HCT116 (cell line): ENCODE measurements around the gene TSPAN6. TPM values are rescaled to one million over a fixed set of nuclear protein-coding genes. Genes with fewer than 3 reads are reported as not detected.

Experiments
- ATAC-seq: fragments of 200-7000 bp; cut with Tn5 transposase; 2 replicates; pipeline ENCODE4 v1.9.1; 2020; ENCODE audit warnings: mild to moderate bottlenecking, moderate library complexity
- BruUV-seq: library from RNA; stranded (reverse); fragments of 400-500 nt; replicated peaks from 2 replicates; lab custom pipeline; 2021; lab: Mats Ljungman, UMichigan
- CTCF ChIA-PET: fragments of 300-600 bp; sonication (Branson Sonifier 250); formaldehyde crosslinking; loops from one replicate; lab custom pipeline; 2021; ENCODE audit warnings: antibody characterized with exemption; lab: Charles Lee
- POLR2A ChIA-PET: fragments of 300-600, 350-600 bp; sonication (Branson Sonifier 250); formaldehyde crosslinking; loops from one replicate; lab custom pipeline; 2021; ENCODE audit warnings: antibody characterized with exemption; lab: Charles Lee
- RAD21 ChIA-PET, 2 experiments: fragments of 300-600 bp; sonication (Branson Sonifier 250); formaldehyde crosslinking; loops; one replicate each; lab custom pipeline; 2023; ENCODE audit warnings: low total read pairs in 2 of 2; ENCODE audit not compliant: uncharacterized antibody in 2 of 2, unreplicated experiment in 2 of 2, low non-redundant PET in 1 of 2; lab: Charles Lee
- DNase-seq: peaks from one replicate; pipeline ENCODE4 v3.0.0-alpha.2; 2010; ENCODE audit warnings: low read depth, low spot score
- H2AFZ ChIP-seq: fragments of 200-600 bp; shearing (Covaris generic), sonication (generic); 2 replicates; pipeline ENCODE4 v1.6.1; 2017; ENCODE audit warnings: low read depth, mixed run types, mixed read lengths, antibody characterized with exemption, low read length; ENCODE audit not compliant: poor library complexity, severe bottlenecking
- H3K27ac ChIP-seq: 2 replicates; pipeline ENCODE4 v1.5.1; 2012; ENCODE audit warnings: low read depth, low read length
- H3K27me3 ChIP-seq: fragments of 200-600 bp; sonication (generic); 2 replicates; pipeline ENCODE4 v1.6.1; 2016; ENCODE audit warnings: mixed run types, low read length, mixed read lengths; ENCODE audit not compliant: insufficient read depth
- H3K36me3 ChIP-seq, 2 experiments: fragments of 200-500 bp in 1 of 2; fragments of 200-600 bp in 1 of 2; sonication (Bioruptor generic) in 1 of 2; sonication (generic) in 1 of 2; 2 replicates each; pipeline versions ENCODE4 v1.5.1 to v1.6.1; 2014 to 2016; ENCODE audit warnings: low read length in 2 of 2, inconsistent platforms in 1 of 2, mixed read lengths in 1 of 2, mixed run types in 1 of 2; ENCODE audit not compliant: insufficient read depth in 2 of 2, control insufficient read depth in 1 of 2
- H3K4me1 ChIP-seq, 2 experiments: fragments of 200-600 bp in 1 of 2; sonication (generic) in 1 of 2; 2 replicates each; pipeline versions ENCODE4 v1.5.1 to v1.6.1; 2012 to 2017; ENCODE audit warnings: low read length in 2 of 2, inconsistent platforms in 1 of 2, mild to moderate bottlenecking in 1 of 2, mixed read lengths in 1 of 2, mixed run types in 1 of 2, moderate library complexity in 1 of 2; ENCODE audit not compliant: insufficient read depth in 2 of 2, control insufficient read depth in 1 of 2
- H3K4me2 ChIP-seq: fragments of 200-600 bp; sonication (generic); 2 replicates; pipeline ENCODE4 v1.6.1; 2017; ENCODE audit warnings: mixed run types, low read length, mixed read lengths
- H3K4me3 ChIP-seq, 2 experiments: fragments of 200-600 bp in 1 of 2; sonication (generic) in 1 of 2; replicated peaks in 1 of 2; 2 replicates each; pipeline ENCODE4 v1.5.1; 2011 to 2016; ENCODE audit warnings: low read length in 2 of 2, control low read depth in 1 of 2, low read depth in 1 of 2, mild to moderate bottlenecking in 1 of 2, mixed read lengths in 1 of 2, mixed run types in 1 of 2
- H3K79me2 ChIP-seq: fragments of 200-600 bp; sonication (generic); 2 replicates; pipeline ENCODE4 v1.6.1; 2017; ENCODE audit warnings: mild to moderate bottlenecking, mixed run types, low read length, moderate library complexity, mixed read lengths; ENCODE audit not compliant: insufficient read depth
- H3K9ac ChIP-seq: fragments of 200-600 bp; sonication (generic); 2 replicates; pipeline ENCODE4 v1.6.1; 2016; ENCODE audit warnings: low read length, mixed read lengths
- H3K9me2 ChIP-seq: fragments of 200-600 bp; sonication (generic), shearing (Covaris generic); 2 replicates; pipeline ENCODE4 v1.6.1; 2017; ENCODE audit warnings: mixed run types, mild to moderate bottlenecking, moderate library complexity; ENCODE audit not compliant: insufficient read depth
- H3K9me3 ChIP-seq, 2 experiments: fragments of 200-500 bp in 1 of 2; fragments of 200-600 bp in 1 of 2; sonication (Bioruptor generic) in 1 of 2; sonication (generic) in 1 of 2; 2 replicates each; pipeline ENCODE4 v1.6.1; 2014 to 2017; ENCODE audit warnings: low read length in 2 of 2, mixed read lengths in 2 of 2, inconsistent platforms in 1 of 2, low read depth in 1 of 2, mild to moderate bottlenecking in 1 of 2, mixed run types in 1 of 2, moderate library complexity in 1 of 2; ENCODE audit not compliant: control insufficient read depth in 1 of 2, insufficient read depth in 1 of 2
- H4K20me1 ChIP-seq: fragments of 200-600 bp; sonication (generic), shearing (Covaris generic); 2 replicates; pipeline ENCODE4 v1.6.1; 2017; ENCODE audit warnings: mixed run types, mild to moderate bottlenecking, moderate library complexity; ENCODE audit not compliant: insufficient read depth
- CBX3 ChIP-seq: IDR thresholded peaks from 2 replicates; pipeline ENCODE4 v1.6.1; 2012; ENCODE audit warnings: low read depth
- ELF1 ChIP-seq: IDR thresholded peaks from 2 replicates; pipeline ENCODE4 v1.6.1; 2012; ENCODE audit warnings: low read depth, borderline replicate concordance
- JUND ChIP-seq: IDR thresholded peaks from 2 replicates; pipeline ENCODE4 v1.6.1; 2012
- SP1 ChIP-seq: IDR thresholded peaks from 2 replicates; pipeline ENCODE4 v1.6.1; 2012; ENCODE audit warnings: low read depth
- SRF ChIP-seq: IDR thresholded peaks from 2 replicates; pipeline ENCODE4 v1.6.1; 2012; ENCODE audit warnings: low read depth
- YY1 ChIP-seq: IDR thresholded peaks from 2 replicates; pipeline ENCODE4 v1.6.1; 2011; ENCODE audit warnings: low read length, low read depth, moderate library complexity, mild to moderate bottlenecking; ENCODE audit not compliant: insufficient replicate concordance; ENCODE audit errors: extremely low read depth
- ZNF274 ChIP-seq: fragments of 200-500 bp; sonication (Bioruptor generic); IDR thresholded peaks from 2 replicates; pipeline ENCODE4 v1.6.1; 2014; ENCODE audit warnings: mild to moderate bottlenecking, low read depth, low read length, inconsistent platforms
- intact Hi-C: fragments of 100-400 bp; cut with micrococcal nuclease; formaldehyde crosslinking; loops from 2 replicates; pipeline ENCODE4 v1.10.0; 2022
- total RNA-seq: library from RNA; stranded (reverse); gene quantifications from one replicate; pipeline ENCODE4 v1.2.1, GENCODE V29; 2021; ENCODE audit not compliant: unreplicated experiment
- TF ChIP-seq, protein P1 (sequence below): IDR thresholded peaks from 2 replicates; pipeline ENCODE4 v1.6.1; 2012
- TF ChIP-seq, protein P2 (sequence below): IDR thresholded peaks from 2 replicates; pipeline ENCODE4 v1.6.1; 2011; ENCODE audit warnings: mild to moderate bottlenecking, low read length, moderate library complexity; ENCODE audit not compliant: insufficient replicate concordance; ENCODE audit errors: extremely low read depth
- TF ChIP-seq, protein P3 (sequence below): IDR thresholded peaks from 2 replicates; pipeline ENCODE4 v1.6.1; 2012; ENCODE audit warnings: low read depth

Gene TSPAN6
- total RNA-seq, 1 experiment from 2014 or later: 25.0 TPM

DNA sequence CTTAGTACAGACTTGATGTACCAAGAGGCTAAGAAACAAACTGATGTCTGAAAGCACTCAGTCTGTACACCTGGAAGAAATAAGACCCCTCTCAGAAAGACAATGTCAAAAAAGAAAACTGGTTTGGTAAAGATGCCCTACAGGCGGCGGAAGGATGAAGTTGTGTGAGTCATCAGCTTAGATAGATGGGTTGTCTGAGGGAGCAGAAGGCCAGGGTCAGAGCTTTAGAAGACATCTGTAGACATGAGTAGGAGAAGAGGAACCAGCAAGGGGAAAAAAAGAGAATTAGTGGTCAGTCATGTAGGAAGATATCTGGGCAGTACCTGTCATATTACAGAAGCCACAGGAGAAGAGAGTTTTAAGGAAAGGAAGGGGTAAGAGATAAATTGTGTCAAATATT is 15.7 kb upstream of the TSPAN6 start:
- Histone ChIP-seq H3K36me3 (no peaks in the 10 kb centered on the region), H3K9me2 (no peaks in the 10 kb centered on the region), H4K20me1 (no peaks in the 10 kb centered on the region), H3K4me2 (no peak overlapping the region)
- TF ChIP-seq ZNF274: no peak
- no peak for TF ChIP-seq CBX3
- no peak for TF ChIP-seq SRF
- TF ChIP-seq, protein P1, sequence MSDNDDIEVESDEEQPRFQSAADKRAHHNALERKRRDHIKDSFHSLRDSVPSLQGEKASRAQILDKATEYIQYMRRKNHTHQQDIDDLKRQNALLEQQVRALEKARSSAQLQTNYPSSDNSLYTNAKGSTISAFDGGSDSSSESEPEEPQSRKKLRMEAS: no peak
- TF ChIP-seq JUND: no peak
- no peak for TF ChIP-seq ELF1
- TF ChIP-seq YY1: no peak
- TF ChIP-seq, protein P2, sequence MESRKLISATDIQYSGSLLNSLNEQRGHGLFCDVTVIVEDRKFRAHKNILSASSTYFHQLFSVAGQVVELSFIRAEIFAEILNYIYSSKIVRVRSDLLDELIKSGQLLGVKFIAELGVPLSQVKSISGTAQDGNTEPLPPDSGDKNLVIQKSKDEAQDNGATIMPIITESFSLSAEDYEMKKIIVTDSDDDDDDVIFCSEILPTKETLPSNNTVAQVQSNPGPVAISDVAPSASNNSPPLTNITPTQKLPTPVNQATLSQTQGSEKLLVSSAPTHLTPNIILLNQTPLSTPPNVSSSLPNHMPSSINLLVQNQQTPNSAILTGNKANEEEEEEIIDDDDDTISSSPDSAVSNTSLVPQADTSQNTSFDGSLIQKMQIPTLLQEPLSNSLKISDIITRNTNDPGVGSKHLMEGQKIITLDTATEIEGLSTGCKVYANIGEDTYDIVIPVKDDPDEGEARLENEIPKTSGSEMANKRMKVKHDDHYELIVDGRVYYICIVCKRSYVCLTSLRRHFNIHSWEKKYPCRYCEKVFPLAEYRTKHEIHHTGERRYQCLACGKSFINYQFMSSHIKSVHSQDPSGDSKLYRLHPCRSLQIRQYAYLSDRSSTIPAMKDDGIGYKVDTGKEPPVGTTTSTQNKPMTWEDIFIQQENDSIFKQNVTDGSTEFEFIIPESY: no peak
- TF ChIP-seq, protein P3, sequence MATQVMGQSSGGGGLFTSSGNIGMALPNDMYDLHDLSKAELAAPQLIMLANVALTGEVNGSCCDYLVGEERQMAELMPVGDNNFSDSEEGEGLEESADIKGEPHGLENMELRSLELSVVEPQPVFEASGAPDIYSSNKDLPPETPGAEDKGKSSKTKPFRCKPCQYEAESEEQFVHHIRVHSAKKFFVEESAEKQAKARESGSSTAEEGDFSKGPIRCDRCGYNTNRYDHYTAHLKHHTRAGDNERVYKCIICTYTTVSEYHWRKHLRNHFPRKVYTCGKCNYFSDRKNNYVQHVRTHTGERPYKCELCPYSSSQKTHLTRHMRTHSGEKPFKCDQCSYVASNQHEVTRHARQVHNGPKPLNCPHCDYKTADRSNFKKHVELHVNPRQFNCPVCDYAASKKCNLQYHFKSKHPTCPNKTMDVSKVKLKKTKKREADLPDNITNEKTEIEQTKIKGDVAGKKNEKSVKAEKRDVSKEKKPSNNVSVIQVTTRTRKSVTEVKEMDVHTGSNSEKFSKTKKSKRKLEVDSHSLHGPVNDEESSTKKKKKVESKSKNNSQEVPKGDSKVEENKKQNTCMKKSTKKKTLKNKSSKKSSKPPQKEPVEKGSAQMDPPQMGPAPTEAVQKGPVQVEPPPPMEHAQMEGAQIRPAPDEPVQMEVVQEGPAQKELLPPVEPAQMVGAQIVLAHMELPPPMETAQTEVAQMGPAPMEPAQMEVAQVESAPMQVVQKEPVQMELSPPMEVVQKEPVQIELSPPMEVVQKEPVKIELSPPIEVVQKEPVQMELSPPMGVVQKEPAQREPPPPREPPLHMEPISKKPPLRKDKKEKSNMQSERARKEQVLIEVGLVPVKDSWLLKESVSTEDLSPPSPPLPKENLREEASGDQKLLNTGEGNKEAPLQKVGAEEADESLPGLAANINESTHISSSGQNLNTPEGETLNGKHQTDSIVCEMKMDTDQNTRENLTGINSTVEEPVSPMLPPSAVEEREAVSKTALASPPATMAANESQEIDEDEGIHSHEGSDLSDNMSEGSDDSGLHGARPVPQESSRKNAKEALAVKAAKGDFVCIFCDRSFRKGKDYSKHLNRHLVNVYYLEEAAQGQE: no peak
- no peak for TF ChIP-seq SP1
- TF ChIP-seq, all 23 proteins: peak for 0
- Histone ChIP-seq H3K27me3 (no peaks in the 10 kb centered on the region), H2AFZ (no peak overlapping the region), H3K79me2 (no peaks in the 10 kb centered on the region), H3K27ac (no peak overlapping the region), H3K4me3 (no peak overlapping the region), H3K9me3 (no peaks in the 10 kb centered on the region), H3K9ac (no peak overlapping the region), H3K4me1 (peaks cover 0 to 32% of the 10 kb centered on the region in 2 experiments; a peak in 2 of 4 replicates)
- RAD21 ChIA-PET: no interaction called here
- intact Hi-C loops: no loop called here
- no TSS peak for BruUV-seq
- CTCF ChIA-PET: no interaction called here
- DNase-seq: no peak
- POLR2A ChIA-PET: no interaction called here
- ATAC-seq: no peak
